Stimulated activated CD8-positive, alpha-beta memory T cell treated with anti-CD3 and anti-CD28 coated beads, Interleukin-4, amount 100 ng/mL, for 1 hour (primary cell): ENCODE measurements around the gene CHN2.

ENCODE experiments used
- DNase-seq, 2 donors: peaks; one replicate each; pipeline ENCODE4 v3.0.0-alpha.2; 2020; ENCODE audit warnings: low read depth in 2 of 2, low spot score in 1 of 2

The CHN2 gene

DNA sequence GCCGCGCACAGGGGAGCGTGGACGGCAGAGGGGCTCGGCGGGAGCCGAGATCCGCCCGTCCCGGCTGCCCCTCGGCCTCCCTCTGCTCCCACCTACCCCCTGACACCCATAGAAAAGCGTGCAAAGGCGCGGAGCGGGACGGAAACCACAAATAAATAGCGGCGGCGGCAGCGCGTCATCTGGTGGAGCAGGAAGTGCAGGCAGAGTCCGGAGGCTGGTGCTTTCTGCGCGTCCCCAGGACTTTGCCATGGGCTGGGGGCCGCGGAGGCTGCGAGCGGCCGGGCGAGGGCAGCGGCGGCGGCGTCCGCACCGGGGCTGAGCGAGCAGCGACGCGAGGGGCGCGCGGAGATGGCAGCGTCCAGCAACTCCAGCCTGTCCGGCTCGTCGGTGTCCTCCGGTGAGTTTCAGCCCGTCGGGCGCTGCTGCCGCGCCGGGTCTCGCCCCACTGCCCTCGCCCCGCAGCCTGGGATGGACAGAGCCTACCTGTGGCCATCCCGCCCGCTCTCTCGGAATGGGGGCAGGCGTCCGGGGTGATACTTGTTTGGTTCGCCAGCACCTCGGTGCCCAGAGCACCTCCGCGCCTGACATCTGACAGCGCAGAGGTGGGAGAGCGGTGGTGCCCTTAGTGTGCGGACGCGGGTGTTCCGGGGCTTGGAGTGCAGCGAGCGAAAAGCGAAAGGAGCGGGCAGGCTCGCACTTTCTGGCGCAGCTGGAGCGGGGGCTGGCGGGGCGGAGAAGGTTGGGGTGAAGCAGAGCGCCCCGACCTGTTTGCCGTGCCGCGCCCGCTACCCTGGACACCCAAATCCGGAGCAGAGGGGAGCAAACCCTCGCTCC is at the start of gene CHN2:
CHN2 (plus strand) TSS at position 182 of the 834 bp plus-strand sequence.
- peak in 1 of 2 donors; percentile 27 for DNase-seq

DNA sequence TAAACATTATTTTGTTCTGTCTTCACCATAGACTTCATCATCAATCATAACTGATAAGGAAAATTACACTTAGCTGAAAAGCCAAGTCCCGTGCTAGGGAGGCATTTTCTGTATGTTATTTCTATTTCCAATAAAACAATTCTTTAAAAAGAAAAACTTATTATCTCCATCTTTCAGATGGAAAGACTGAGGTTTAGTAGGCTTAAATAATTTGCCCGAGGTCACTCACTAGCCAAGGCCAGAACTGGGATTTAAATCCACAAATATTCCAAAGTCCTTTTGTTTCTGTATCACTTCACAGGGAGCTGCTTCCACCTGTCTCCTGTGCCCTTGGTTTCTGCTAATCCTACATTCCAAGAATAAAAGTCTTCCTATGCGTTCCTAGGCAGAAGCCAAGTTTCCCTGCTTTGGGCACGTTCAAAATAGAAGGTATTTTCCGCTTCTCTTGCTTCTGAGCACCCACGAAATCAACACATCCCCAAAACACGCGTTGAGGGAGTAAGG is 49.0 kb upstream of the CHN2 start:
- no peak for DNase-seq

DNA sequence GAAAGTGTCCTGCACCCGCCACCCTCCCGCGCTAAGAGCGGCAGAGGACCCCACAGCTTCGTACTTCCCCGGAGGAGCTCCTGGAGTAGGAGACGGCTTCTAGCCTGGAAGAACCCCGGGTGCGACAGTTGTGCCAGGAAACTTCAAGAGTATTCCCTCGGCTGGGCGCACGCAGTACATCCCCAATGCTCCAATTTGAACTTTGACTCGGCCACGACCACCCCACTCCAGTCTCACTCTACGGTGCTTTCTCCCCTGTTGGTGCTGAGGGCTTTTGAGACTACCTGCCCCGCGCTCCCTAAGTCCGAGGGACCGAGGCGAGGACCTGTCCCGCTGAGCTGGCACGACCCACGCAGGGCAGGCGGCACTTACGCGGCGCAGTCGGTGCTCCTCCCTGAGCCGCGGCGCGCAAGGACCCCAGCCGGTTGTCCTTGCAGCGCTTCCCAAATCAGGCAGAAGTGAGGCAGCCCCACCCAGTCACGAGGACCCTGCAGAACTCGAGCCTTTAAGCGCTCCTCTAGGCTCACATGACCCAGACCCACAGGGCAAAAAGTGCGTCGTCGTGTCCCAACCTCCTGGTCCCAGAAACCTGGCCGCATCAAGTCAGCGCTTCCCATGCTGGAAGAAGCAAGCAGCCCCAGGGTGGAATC is 48.4 kb upstream of the CHN2 start, which contains the start of gene CPVL:
CPVL (minus strand) TSS at position 481 of the 650 bp plus-strand sequence. CDS start 25,476 bp downstream, outside the sequence.
- DNase-seq: no peak

DNA sequence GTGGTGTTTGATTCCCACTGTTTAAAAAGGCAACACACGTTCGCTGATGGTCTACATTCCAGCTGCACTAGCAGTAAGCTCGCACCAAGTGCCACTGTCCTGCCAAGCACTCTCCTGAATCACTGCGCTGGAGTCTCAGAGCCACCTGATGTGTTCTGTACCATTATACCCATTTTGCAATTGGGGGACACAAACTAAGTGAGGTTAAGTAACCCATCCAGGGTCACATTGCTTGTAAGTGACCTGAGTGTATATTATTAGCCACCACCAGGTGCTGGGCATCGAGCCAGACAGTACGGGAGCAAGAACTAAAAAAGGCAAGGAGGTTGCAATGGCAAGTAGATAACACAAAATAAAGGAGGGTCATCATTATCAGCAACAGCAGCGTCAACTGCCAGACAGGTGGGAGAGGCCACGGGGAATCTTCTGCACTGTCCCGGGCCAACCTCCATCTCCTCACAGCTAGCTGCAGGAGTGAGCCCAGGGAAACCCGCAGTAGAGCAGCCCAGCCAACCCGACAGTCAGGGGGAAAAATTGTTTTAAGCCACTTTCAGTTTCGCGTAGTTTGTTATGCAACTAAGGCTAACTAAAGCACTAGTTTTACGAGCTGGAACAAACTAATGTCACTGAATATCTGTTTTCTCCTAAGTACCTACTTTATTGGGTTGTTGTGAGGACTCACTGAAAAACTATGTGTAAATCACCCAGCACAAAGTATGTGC is 47.5 kb upstream of the CHN2 start:
- DNase-seq: no peak

DNA sequence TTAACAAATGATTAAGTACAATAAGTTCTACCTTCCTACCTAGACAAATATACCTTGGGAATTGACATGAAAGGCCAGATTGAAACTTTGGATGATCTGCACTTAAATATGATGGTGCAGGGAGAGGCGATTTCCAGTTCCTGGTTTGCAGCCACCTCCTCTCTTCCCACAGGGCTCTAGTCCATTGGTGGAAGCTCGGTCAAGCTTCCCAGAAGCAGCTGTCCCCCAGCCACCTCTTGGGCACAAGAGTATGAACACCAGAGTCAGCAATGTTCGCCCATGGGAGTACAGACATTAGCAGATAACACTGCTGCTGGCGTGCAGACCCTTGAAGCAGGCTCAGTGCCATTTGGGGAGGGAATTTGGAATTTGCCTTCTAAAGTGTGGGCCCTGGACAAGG is 46.8 kb upstream of the CHN2 start:
- no peak for DNase-seq

DNA sequence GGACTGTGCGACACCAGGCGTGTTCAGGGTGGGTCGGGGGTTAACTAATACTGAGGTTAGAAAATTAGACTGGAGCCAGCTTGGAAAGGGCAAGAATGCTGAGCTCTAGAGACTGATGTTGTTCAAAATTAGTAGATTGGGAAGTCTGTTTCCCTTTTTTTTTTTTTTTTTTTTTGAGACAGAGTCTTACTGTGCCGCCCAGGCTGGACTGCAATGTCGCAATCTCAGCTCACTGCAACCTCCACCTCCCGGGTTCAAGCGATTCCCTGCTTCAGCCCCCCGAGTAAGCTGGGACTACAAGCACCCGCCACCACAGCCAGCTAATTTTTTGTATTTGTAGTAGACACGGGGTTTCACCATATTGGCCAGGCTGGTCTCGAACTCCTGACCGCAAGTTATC is 45.5 kb upstream of the CHN2 start:
- no peak for DNase-seq

DNA sequence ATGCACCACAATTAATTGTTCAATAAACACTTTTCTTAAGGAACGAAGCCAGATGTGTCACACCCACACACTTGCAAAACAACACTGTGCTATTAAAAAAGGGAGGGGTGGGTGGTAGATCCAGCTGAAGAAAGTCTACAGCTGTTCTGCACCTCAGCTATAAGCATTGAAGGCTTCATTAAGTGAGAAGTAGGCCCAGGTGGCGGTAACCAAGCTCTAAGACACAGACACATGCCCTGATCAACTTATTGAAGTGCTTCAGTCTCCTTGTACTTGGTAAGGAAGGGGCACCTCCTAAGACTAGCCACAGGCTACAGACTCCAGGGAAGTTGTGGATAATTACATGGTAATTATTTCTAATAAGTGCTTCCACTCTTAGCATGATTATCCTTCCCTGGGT is 43.7 kb upstream of the CHN2 start:
- no peak for DNase-seq

DNA sequence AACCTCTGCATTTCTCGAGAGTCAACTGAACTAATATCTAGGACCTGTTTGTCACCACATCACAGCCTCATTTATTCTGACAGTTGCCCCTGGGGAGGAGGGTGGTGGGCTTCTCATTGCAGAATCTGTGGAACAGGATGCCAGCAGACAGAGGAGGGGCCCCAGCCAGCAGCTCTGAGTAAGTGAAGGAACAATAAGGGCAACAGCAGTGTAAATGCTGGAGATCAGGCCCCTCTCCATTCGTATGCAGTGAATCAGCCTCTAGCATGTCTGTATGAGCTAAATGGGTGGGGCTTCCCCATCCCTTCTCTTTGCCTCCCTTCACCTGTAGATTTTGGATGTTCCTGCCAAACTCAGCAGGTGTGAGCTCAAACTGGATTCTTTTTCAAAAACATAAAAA is 40.5 kb upstream of the CHN2 start:
- no peak for DNase-seq

DNA sequence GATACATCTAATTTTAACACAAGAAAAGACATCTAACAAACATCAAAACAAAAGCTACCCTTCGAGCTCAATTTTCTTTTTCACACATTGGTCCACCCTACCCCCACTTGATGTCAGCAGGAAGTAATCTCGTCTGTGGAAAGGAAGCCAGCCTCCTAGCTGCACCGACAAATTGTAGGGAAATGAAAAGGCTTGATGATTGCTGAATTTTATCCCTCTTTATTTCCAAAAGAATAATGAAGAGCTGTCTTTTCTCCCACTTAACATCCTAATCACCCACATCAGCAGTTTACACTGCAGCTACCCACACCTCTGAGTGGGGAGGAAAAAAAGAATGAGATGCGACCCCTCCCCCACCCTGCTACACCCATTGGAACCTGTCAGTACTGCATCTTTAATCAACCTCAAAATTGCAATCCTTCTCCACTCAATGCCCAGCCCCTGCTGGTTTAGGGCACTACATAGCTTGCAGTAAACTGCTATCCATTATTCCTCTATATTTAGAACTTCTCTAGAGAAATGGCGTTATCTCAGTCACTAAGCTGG is 37.6 kb upstream of the CHN2 start:
- no peak for DNase-seq

DNA sequence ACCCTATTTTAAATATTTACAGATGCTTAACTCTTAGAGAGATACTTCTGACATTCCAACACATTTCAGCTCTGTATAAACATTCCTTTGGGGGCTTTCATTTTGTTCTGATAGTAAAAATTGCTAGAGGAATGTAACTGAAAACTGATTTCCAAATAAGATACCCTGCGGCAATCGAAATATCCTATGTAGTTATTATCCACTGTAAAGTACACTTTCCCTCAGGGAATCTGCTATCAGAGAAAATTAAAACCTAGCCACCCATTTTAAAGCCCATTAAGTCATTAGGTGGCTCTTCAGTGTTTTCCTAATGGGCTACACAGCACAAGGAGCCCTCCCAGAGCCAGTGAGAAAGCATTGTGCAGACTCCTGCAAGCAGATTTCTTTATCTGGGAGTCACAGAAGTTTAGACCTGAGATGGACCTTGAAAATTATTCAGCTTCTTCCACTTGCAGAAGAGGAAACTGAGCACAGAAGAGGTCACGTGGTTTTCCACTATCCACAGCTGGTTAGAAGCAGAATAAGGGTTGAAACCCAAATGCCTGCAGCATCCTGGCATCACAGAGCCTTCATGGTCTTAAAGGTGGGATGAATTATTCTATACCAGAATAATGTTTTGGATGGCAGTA is 35.7 kb upstream of the CHN2 start:
- no peak for DNase-seq

DNA sequence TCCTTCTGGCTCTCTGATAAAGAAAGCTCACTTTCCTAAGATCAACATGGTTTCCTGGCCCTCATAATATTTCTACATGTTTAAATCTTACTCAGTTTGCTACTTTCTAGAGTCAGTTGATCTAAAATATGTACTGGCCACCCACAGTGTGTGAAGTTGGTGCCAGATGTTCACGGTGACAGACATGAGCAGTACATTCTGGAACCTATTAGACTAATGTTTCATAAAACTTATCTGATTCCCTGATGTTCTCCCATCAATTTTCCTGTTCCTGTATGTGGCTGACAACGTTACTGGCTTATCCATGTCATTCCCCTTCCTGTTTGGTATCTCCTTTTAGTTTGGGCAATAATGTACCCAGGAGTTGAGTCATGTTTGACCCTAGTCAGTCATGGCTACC is 34.5 kb upstream of the CHN2 start:
- no peak for DNase-seq

DNA sequence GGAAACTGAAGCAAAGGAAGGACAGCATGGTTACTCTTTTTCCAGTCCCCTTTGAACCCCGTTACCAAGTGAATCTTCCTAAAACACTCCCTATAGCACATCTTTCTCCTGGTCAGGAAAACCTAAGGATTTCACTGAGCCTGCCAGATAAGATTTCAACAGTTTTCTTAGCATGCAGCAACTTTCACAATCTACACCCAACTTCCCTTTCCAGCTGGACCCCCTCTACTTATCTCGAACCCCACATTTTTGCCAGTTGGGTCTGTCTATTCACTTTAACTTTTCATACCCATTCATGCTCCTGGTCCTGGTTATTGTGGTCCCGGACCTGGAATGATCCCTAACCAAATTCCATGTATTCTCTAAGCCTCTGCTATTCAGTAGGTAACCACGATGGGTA is 33.3 kb upstream of the CHN2 start:
- DNase-seq: no peak

DNA sequence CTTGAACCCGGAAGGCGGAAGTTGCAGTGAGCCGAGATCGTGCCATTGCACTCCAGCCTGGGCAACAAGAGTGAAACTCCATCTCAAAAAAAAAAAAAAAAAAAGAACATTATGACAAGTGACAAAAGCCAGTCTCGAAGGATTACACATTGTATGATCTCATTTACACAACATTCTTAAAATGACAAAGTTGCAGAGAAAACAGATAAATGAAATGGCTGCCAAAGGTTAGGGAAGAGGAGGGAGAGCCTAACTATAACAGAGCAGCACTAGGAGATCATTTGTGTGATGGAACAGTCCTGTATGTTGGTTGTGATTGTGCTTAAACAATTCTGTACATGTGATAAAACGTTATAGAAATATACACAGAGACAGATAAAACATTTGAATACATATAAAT is 32.0 kb upstream of the CHN2 start:
- DNase-seq: no peak

DNA sequence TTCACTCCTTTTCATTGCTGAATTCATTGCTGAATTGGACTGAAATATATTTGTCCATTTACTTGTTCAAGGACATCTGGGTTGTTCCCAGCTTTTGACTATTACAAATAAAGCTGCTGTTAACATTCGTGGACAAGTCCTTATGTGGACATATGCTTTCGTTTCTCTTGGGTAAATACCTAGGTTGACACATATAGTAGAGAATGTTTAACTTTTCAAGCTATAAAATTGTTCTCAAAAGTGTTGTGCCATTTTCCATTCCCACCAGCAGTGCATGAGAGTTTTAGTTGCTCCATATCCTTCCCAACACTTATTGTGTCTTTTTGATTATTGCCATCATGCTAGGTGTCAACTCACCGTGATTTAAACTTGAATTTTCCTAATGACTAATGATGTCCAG is 30.7 kb upstream of the CHN2 start:
- no peak for DNase-seq

DNA sequence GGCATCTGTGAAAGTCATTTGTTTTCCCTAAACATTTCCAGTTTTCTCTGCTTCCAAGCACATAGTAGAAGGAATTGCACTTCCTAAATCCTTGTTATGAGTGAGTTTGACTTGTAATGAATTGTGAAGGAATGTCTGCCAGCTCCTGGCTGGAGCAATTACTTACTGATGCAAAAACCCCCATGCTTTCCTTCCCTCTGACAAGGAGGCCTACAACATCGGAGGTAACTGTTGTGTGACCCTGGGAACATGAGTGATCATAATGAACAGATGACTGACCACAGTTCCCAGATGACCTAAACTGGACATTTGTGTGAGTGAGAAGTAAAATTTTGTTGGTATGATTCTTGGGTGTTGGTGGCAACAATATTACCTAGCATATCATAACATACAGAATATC is 26.9 kb upstream of the CHN2 start:
- DNase-seq: no peak

DNA sequence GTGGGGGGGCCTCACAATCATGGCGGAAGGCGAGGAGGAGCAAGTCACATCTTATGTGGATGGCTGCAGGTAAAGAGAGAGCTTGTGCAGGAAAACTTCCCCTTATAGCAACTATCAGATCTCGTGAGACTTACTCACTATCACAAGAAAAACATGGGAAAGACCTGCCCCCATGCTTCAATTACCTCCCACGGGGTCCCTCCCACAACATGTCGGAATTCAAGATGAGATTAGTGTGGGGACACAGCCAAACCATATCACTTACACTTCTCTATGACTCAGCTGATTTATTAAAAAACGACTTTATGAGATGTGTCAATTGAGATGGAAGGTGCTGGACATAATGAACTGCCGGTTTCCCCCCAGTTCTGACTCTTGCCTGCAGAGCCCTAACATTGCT is 23.8 kb upstream of the CHN2 start:
- no peak for DNase-seq

DNA sequence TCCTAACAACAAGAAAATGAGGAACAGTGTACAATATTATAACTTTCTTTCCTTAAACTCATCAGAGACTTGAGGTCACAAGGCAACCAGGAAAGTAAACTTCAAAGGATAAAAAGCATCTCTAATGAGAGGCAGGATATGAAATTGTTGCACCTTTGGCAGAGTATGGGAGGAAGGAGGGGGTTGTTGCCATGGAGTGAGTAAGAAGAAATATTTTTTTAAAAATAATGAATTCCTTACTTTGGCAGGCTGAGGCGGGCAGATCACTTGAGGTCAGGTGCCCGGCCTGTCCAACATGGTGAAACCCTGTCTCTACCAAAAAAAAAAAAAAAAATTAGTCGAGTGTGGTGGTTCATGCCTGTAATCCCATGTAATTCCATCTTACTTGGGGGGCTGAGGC is 21.1 kb upstream of the CHN2 start:
- DNase-seq: no peak

DNA sequence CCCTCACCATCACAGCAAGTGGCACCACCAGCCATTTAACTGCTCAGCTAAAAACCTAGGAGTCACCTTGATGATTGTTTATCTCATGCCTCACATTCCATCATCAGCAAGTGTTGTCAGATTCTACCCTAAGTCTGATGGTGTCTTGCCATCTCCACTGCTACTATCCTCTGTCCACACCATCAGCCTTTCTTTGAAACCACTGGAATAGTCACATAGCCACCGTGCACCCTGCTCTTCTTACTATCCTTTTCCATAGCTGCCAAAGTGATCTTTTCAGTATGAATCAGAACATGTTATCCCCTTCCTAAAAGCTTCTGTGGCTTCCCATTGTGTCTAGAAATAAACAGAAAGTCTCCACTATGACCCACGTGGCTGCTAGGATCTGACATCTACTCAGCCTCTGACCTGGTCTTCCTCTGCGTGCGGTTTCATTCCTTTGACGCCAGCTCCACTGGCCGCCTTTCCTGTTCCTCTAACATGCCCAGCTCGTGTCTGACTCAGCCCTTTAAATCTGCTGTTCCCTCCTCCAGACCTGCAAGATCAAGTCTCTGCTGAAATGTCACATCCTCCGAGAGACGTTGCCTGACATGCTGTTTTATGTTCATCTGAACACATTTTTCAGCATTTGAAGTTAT is 16.5 kb upstream of the CHN2 start:
- no peak for DNase-seq

DNA sequence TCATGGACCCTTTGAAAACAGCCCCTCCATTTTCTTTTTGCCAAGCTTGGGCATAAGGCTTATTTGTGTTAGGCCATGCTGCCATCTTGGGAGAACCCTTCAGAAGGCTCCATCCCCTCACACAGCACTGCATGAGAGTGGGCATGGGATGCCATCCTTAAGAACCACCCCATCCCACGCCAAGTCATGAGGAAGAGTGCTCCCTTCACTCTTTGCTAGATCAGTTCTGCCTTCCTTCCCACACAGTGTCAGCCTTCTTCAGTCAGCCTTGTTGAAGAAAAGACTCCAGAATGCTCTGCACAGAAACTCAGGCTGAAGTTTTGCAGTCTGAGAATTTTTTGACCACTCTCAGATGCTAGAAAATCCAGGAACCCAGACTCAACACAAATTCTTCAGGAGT is 15.5 kb upstream of the CHN2 start:
- no peak for DNase-seq

DNA sequence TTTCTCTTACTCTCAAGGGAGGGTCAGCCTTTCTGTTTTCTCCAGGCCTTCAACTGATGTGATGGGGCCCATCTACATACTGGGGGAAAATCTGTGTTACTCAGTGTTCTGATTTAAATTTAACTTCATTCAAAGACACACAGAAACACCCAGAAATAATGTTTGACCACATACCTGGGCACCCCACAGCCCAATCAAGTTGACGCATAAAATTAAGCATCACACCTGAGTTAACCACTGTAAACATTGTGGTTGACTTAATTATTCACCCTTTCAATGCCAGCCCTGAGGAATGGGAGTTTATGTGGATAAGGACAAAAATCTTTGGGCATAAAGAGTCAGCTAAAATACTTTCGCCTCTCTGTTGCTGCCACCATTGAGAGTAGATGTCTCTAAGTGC is 10.0 kb upstream of the CHN2 start:
- DNase-seq: no peak

DNA sequence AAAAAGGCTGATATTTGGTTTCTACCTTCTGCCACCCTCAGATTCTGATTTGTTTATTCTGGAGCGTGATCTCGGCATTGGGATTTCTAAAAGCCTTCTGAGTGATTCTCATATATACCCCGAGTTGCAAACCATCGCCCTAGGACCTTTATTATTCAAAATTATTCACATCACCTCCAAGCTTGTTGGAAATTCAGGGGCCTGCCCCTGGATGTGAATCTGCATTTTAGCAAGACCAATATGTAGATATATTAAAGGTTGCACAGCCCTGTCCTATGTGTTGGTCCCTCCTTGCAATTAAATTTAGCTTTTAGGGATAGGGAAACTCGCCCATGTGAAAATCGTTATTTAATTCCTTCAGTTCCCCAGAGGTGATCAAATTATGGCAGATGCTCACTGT is 9.0 kb upstream of the CHN2 start:
- DNase-seq: no peak
